NCI-H2171 treated with DMSO at 0.1 percent for 48 hours (cell line): ENCODE results near the gene LGR6.
"Not testable (repeated sequence)": the region's sequence is repeated elsewhere in the genome, so short reads cannot be mapped to it uniquely, and the experiment has no call there.

Experiments used
- DNase-seq: peaks from one replicate; lab custom pipeline; 2025; lab: John Stamatoyannopoulos, UW

LGR6 gene

DNA sequence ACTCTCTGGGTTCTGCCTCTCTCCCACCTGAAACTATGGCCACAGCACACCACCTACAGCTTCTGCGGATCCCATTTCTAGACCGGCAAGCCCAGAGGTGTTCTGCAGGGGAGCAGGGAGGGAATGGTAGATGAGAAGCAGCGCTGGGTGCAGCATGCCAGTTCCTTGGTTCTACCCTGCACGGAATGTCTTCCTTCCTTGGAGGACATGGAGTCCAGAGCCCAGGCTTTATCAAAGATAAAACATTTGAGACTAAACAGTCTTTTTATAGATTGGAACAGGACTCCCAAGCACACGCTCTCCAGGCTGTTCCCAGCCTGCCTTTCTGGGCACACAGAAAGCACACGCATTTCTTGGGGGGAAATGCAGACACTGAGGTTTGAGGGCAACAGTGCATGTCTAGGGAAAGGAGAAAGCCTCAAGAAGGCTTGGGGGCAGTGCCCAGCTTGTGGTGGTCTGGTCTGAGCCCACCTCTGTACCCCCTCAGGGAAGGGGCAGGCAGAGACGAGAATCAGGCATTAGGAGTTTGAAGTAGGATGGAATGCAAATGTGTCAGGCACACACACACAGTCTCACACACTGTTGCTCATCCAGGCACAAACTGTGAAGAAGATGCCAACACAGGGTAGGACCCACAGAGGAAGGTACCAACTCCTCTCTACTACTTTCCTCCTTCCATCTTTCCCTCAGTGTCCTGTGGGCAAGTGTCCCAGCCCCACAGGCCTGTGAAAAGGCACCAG lies 29.7 kb downstream of the LGR6 start:
- DNase-seq, result no peak

DNA sequence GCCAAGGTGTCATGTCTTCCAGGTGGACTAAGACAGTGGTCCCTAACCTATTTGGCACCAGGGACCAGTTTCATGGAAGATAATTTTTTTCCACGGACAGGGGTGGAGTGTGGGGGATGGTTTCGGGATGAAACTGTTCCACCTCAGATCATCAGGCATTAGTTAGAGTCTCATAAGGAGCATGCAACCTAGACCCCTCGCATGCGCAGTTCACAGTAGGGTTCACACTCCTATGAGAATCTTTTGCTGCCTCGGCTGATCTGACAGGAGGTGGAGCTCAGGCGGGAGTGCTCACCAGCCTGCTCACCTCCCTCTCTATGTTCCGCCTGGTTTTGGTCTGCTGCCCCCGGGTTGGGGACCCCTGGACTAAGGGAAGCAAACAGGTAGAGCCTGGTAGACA lies 30.9 kb downstream of the LGR6 start:
- DNase-seq, result no peak

DNA sequence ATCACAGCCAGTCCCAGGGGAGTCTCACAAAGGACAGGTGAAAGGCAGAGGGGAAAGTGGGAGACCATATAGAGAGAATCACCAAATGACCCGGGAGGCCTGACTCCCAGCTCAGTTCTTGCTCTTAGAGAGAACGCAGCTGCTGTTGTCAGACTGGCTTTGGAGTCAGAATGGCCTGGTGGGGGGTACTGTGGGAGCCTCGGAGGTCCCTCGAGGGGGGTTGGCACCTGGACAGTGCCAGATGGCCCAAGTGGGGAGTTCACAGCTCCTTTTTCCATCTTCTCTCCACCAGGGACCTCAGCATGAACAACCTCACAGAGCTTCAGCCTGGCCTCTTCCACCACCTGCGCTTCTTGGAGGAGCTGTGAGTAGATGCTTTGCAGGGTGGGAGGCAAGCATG lies 31.5 kb downstream of the LGR6 start:
- peak; percentile 76 for DNase-seq

GRCh38 chr1:202227053-202227672 lies 33.6 kb downstream of the LGR6 start:
- peak; percentile 52 for DNase-seq

DNA sequence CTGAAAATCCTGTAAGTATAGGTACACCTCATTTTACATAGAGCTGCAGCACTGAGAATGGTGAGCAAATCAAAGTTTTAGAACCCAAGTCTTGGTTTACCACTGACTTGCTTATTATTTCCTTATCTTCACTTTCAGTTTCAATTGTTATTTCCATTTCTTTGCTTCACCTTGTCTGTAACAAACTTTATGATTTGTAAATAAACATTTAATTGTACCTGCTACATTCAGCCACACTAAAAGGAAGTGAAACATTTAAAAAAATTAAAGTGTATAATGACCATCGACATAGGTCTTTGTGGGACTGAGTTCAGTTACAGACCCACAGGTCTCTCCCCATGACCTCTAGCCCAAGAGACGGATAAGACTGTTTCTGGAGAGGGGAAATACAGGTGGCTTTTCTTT lies 34.4 kb downstream of the LGR6 start:
- DNase-seq, result no peak

DNA sequence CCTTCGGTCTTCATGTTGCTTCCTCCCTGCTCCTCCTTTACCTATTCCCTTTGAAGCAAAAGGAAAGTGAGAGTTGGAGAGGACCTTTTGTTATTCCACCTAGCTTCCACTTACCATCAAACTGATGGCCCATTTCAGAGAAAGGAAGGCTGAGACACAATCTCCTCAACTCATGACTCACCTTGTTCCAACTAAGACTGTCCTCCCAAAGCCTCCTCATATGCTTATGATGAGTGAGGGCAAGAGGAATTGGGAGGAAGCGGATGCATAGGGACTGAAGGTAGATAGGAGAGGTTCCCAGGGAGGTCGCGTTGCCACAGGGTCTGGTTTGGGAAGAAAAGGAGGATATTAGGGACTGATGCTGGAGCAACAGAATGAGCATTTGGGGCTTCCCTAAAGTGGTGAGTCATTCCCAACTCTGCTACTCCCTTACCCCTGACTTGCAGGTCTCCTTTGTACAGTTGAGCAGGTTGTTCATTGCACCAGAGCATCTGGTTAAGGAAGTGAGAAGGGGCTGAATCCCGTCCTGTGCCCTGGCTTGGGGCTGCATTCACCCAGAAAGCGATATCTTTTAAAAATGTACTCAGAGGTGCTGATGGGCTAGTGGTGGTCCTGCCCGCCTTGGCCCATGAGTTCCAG lies 35.0 kb downstream of the LGR6 start:
- DNase-seq, result no peak

- no peak for DNase-seq
Observed at GRCh38 chr1:202229376-202229775, 35.8 kb downstream of the LGR6 start.

DNA sequence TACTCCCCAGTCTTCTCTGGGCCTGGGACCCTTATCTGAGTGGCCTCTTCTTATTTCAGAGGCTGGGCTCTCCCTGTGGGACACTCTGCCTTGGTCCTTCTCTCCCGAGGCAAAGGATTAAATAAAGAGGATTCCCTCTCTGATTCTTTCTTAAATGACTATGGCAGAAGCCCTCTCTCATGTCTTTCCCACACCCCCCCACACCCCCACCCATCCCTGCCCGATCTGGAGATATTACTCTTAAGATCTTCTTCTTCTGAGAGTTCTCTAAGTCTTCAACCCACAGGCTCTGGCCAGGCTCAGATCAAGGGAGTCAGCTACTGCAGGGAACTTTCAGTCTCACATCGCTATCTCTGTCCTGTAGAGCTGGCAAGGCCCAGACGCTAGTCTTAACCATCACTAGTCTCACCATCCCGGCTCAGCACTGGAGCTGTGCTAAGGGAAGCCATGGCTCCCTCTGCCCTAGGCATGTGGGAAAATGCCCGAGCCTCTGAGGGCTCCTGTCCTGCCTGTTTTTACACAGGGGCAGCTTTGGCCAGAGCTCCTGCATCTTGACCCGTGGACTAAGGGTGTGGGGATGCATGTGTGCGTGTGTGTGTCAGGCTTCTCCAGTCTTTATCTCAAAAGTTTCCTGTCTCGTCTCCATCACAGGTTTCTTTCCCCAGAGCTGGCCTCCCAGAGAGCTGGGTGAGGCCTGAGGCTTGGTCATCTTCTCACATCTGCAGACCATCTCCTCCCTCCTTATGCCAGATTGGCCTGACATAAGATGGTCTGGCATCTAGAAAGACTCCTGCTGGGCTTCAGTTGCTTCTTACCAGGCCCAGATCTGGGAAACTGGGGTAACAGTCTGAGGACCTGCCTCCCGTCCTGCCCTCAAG lies 36.7 kb downstream of the LGR6 start:
- DNase-seq, result no peak

DNA sequence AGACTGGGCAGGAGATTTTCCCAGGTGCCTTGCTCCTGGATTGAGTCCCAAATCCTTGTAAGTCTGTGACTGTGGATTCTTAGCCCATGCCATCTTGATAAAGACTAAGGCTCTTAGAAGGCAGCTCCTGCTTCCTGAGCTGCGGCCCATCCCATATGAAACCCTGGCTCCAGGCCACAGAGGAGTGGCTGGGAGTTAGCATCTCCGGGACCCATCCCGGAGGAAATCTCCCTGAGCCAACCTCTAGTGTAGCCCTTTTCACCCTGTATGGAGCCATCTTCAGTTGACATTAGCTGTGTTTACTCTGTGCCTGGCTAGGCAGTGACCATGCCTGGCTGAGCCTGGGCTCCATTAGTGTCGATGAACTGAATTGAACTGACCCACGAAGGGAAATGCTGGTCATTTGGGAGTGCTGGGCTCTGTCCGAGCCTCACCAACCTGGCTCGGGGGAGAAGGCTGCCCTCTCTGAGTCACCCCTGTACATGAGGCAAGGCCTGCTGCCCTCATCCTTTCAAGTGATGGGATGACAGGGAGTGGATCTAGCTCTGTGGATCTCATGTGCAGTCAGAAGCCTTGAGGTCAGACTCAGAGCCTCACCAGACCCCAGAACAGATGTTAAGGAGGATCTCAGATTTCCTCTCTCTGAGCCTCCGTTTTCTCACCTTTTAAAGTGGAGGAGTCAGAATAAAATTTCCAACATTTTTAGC lies 37.5 kb downstream of the LGR6 start:
- peak; percentile 29 for DNase-seq

DNA sequence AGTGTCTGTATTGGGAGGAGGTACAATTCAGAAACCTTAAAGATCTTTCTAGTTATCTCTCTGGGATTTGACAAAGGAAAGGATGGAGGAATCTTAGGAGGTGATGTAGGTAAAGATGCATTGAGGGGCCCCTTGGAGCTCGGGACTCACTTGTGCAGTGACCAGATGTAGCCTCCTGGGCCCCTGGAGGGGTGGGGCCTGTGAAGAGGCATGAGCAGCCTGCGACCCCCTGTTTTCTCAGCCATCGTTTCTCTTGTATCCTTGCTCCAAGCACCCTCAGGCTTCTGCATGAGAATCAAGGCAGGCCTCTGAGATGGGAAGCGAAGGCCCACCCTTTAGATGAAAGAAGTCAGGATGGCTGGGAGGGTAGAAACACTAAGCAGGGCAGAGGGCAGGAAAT lies 39.6 kb downstream of the LGR6 start:
- DNase-seq, result no peak

DNA sequence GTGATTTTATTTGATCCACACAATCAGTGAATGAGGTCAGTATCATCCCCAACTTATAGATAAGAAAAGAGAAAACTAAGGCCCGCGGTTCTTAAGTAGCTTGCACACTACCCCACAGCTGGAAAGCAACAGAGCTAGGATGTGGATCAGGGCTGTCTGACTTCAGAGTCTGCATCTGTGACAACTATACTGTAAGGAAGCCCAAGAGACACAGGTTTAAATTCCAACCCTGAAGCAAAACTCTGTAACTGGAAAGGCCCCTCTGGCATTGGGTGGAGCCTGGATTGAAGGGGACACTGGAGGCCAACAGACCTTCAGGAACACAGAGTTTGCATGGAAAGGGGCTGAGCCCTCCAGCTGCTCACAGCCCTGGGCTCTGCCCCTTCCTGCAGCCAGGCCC lies 40.2 kb downstream of the LGR6 start:
- no peak for DNase-seq

GRCh38 chr1:202234331-202235002 lies 40.9 kb downstream of the LGR6 start:
- DNase-seq, result no peak

- DNase-seq, result no peak
Observed at GRCh38 chr1:202235003-202235660, 41.5 kb downstream of the LGR6 start.

DNA sequence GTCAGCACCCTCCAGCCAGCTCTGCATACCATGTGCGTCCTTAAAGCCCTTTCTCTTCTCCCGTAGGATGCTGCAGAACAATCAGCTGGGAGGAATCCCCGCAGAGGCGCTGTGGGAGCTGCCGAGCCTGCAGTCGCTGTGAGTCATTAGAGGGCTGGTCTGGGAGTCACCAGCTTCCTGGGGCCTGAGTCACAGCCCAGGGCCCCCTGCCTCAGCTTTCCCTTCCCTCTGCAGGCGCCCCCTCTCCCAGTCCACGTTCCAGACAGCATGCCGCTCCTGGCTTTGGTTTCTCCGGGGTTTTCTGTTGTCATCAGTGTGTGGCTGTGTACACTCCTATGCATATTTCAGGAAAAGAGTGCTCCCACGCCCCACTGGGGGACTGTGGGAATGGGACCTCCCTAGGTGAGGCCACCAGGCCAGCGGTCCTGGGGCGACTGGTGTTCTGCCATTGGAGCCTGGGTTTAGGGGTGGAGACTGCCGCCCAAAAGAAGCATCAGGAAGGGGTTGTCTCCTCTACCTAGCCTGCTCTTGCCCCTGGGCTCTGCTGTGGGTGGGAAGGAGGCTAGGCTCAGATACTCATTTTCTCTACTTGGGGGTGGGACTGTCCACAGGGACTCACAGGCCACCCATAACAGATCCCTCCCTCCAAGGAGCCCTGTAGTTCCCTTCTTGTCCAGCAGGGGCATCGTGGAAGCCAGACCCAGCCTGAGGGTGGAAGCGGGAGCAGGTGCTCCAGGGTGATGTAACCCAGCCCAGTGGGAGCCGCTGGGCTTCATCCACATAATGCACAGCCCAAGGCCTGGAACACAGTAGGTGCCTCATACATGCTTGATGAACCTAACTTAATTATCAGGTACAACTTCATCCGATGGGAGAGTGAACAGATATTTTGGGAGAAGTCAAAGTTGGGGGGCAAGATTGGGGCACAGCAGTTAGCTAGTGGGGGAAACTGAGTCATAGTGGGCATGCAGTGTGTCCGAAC lies 42.5 kb downstream of the LGR6 start:
- DNase-seq, result peak; percentile 65

DNA sequence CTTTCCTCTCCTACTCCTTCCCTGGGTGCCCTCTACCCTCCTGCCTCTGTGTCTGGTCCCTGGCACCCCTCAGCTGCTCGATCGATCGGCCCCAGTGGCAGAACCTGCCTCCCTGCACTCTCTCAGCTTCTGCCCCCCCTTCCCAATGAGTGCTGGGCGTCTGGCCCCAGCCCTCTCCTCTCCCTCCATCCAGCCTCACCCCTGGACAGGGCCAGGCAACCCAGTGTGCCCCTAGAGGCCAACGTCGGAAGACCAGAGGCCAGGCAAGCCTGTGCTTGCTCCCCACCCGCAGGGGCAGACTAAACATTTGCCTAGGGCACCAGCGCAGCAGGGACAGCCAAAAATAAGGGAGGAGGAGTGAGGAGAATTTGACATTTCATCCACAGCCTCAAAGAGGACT lies 43.5 kb downstream of the LGR6 start:
- DNase-seq, result peak; percentile 61

DNA sequence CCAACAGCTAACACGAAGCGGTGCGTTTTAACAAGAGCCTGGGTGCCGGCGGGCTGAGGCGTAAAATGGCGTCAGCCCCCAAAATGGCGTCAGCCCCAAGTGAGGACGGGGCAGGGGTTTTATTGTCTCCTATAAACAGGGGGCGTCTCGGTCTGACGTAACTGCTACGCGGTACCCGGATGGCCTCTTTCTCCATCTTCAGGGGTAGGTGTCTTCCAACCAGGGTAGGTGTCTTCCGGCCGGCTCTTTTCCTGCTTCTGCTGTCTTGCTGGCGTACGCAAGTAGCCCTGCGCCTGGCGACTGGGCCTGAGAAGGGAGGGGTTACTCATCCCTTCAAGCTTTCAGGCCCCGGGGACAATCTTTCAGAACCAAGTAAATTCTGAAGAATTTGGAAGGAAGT lies 45.3 kb downstream of the LGR6 start:
- no peak for DNase-seq

DNA sequence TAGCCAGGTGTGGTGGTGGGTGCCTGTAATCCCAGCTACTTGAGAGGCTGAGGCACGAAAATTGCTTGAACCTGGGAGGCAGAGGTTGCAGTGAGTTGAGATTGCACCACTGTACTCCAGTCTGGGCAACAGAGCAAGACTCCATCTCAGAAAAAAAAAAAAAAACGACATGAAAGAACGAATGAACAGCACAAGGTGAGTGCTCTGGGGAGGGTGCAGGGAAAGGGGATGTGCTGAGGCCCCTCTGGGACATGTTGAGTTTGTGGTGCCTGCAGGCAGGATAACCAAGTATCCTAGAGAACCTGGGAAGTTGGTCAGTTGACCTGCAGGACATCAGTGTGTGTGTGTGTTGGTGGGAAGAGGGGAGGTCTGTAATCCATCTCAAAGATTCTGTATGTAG lies 46.6 kb downstream of the LGR6 start:
- not testable (repeated sequence) for DNase-seq

GRCh38 chr1:202240956-202241355 lies 47.4 kb downstream of the LGR6 start:
- no peak for DNase-seq

DNA sequence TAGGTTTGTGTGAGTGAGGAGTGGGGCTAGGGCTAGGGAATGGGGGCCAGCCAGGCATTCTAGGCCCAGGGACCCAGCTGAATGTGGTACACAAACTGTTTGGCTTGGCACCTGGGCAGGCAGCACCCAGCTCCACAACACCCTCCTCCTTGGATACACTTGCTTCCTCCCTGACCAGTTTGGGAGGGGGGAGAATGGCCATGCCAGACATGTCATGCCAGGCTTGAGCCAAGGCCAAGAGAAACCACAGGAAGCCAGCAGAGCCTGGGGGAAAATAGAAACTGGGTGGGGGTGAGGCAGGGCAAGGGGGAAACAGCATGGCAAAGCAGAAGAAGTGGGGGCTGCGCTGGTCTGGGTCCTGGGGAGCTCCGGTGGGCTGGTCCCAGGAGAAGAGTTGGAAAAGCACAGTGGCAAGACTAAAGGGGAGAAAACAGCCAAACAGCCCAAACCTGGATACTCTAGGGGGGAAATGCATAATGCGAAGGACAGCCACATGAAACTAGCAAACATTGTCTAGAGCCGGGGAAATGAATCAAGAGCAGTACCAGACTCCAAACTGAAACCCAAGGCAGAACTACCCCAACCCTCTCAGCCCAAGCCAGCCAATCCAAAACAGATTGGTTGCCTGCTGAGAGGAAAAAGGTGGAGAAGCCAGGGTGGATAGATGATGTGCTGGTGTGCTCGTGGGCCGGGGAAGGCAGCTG lies 47.9 kb downstream of the LGR6 start:
- DNase-seq, result no peak
